Right renal pelvis (tissue), 4 donors: Measurements from ENCODE around the gene CD274. TPM values are rescaled to one million over a fixed set of nuclear protein-coding genes. Genes with fewer than 3 reads are reported as not detected.

Experiments
- DNase-seq, 4 donors: peaks; one replicate each; pipeline ENCODE4 v3.0.0-alpha.2; 2013; ENCODE audit warnings: low read depth in 4 of 4, low spot score in 3 of 4, missing footprints in 1 of 4
- polyA plus RNA-seq, 4 donors: library from polyadenylated mRNA; unstranded; fragments of 120-200 nt; gene quantifications; one replicate each; pipeline ENCODE4 v1.2.1, GENCODE V29; 2013; ENCODE audit not compliant: insufficient read length in 4 of 4

The CD274 gene
- polyA plus RNA-seq, 4 donors: 0.35 to 1.5 (median 0.91) TPM

- DNase-seq: no peak
Observed at GRCh38 chr9:5518937-5519319, 68.6 kb downstream of the CD274 start.

Other genes starting within 250 kb of the CD274 start
- not detected for gene INSL4, start 219.1 kb upstream of the CD274 start, polyA plus RNA-seq
- 1 to 10 TPM; 2.5 to 4.0 (median 3.4) TPM for gene RLN2, start 145.8 kb upstream of the CD274 start, polyA plus RNA-seq
- gene RLN1, start 110.7 kb upstream of the CD274 start, polyA plus RNA-seq: 1 to 10 TPM in 1 of 4 donors, under 1 TPM in 3; 0.53 to 1.2 (median 0.73) TPM
- gene PLGRKT, start 12.6 kb upstream of the CD274 start, polyA plus RNA-seq: 10 to 100 TPM; 37.3 to 49.8 (median 41.4) TPM
- gene PDCD1LG2, start 60.0 kb downstream of the CD274 start, polyA plus RNA-seq: under 1 TPM in 2 of 4 donors, not detected in 2; 0.09 to 0.13 TPM
- gene RIC1, start 178.6 kb downstream of the CD274 start, polyA plus RNA-seq: 10 to 100 TPM; 25.7 to 30.5 (median 29.0) TPM